HG03045 (cell line): Measurements from ENCODE around the gene MYO7A.

Experiments
- ATAC-seq: cut with Tn5 transposase; IDR thresholded peaks from one replicate; pipeline ENCODE4 v1.9.1; 2021; ENCODE audit warnings: mild to moderate bottlenecking, moderate library complexity; ENCODE audit not compliant: unreplicated experiment

The MYO7A gene

GRCh38 chr11:77144196-77144856 is 16.3 kb downstream of the MYO7A start:
- no peak for ATAC-seq

- no peak for ATAC-seq
These were observed 16.9 kb downstream of the MYO7A start for GRCh38 chr11:77144857-77145428.

GRCh38 chr11:77146261-77147035 is 18.4 kb downstream of the MYO7A start:
- no peak for ATAC-seq

GRCh38 chr11:77147036-77147315 is 18.9 kb downstream of the MYO7A start:
- no peak for ATAC-seq

- no peak for ATAC-seq
These were observed 19.7 kb downstream of the MYO7A start for GRCh38 chr11:77147668-77148321.

GRCh38 chr11:77148963-77149715 is 21.1 kb downstream of the MYO7A start:
- no peak for ATAC-seq

GRCh38 chr11:77149716-77150392 is 21.8 kb downstream of the MYO7A start:
- no peak for ATAC-seq

- ATAC-seq, result no peak
These were observed 22.8 kb downstream of the MYO7A start for GRCh38 chr11:77150836-77151235.

GRCh38 chr11:77151804-77152509 is 23.9 kb downstream of the MYO7A start:
- ATAC-seq, result no peak

- no peak for ATAC-seq
These were observed 24.8 kb downstream of the MYO7A start for GRCh38 chr11:77152846-77153245.

GRCh38 chr11:77153276-77154185 is 25.5 kb downstream of the MYO7A start:
- ATAC-seq, result no peak

GRCh38 chr11:77154381-77155081 is 26.5 kb downstream of the MYO7A start:
- no peak for ATAC-seq

GRCh38 chr11:77155082-77155475 is 27.0 kb downstream of the MYO7A start:
- ATAC-seq, result no peak

GRCh38 chr11:77155556-77156130 is 27.6 kb downstream of the MYO7A start:
- no peak for ATAC-seq

- no peak for ATAC-seq
These were observed 28.6 kb downstream of the MYO7A start for GRCh38 chr11:77156396-77157195.

GRCh38 chr11:77158041-77158695 is 30.1 kb downstream of the MYO7A start:
- no peak for ATAC-seq
